SK-N-DZ (cell line): Measurements from ENCODE around the gene TMEM11. TPM values are rescaled to one million over a fixed set of nuclear protein-coding genes. Genes with fewer than 3 reads are reported as not detected.

Experiments used
- DNase-seq: peaks from one replicate; pipeline ENCODE4 v3.0.0-alpha.2; 2015; ENCODE audit warnings: low spot score
- polyA plus RNA-seq, 2 experiments: library from polyadenylated mRNA; depleted of rRNA; stranded (reverse); fragments of >200 nt; gene quantifications; 2 replicates each; pipeline ENCODE4 v1.2.3, GENCODE V29; 2014

TMEM11 gene, protein sequence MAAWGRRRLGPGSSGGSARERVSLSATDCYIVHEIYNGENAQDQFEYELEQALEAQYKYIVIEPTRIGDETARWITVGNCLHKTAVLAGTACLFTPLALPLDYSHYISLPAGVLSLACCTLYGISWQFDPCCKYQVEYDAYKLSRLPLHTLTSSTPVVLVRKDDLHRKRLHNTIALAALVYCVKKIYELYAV
- polyA plus RNA-seq (2014; cell fraction: cytosol; rRNA removed), result 23.7 and 26.7 TPM in 2 replicates
- polyA plus RNA-seq (2014; cell fraction: nucleus; rRNA removed), result 11.8 and 12.8 TPM in 2 replicates

DNA sequence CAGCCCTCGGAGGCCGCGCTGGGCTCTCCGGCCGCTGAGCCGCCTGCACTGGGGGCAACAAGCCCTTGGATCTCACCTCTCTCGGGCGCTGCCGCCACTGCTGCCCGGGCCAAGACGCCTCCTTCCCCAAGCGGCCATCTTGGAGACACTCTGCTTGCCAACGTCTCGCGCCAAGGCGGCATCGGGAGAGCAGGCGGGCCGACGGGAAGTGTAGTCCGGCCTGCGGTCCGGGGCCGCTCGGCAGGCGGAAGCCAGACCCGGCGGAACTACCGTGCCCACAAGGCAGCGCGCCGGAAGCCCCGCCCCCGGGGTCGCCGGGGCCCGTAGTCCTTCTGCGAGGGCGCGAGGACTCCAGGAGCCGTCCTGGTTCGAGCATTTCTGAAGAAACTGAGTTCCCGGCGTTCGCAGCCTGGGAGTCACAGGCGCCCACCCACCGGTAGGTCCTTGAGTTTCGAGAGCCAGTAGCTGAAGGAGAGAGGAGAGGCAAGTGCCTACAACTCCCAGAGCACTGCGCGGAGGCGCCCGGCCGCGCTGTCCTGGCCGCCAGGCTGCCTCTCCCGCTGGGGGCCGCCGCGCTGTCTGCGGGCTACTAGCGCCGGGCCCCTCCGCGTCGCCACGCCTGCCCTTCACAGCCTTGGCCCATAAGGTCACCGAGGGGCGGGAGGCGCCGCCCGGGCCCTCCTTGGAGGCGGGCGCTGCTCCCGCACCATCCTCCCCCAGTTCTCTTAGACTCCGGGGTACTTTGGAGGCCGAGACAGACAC, at the start of gene TMEM11:
TSS of gene TMEM11 (minus strand) at position 147 of the 762 bp plus-strand sequence. CDS start at position 138, 9 bp downstream.
- DNase-seq, result peak; percentile 94

DNA sequence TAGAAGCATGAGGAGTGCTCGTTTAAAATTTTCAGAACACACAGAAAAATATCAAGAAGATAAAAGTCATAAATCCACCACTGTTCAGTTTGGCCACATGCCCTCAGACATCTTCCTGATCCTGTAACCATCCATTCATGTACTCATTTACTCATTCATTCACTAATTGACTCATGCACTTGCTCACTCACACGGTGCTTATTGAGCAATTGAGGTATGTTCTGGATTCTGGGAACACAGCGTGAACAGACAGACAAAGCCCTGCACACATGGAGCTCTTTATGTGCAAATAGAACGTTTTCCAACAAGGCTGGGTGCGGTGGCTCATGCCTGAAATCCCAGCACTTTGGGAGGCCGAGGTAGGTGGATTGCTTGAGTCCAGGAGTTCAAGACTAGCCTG, 49.4 kb upstream of the TMEM11 start:
- DNase-seq, result no peak

GRCh38 chr17:21262259-21262993, 48.5 kb upstream of the TMEM11 start:
- DNase-seq, result no peak

GRCh38 chr17:21258593-21258992, 44.6 kb upstream of the TMEM11 start:
- DNase-seq, result no peak

DNA sequence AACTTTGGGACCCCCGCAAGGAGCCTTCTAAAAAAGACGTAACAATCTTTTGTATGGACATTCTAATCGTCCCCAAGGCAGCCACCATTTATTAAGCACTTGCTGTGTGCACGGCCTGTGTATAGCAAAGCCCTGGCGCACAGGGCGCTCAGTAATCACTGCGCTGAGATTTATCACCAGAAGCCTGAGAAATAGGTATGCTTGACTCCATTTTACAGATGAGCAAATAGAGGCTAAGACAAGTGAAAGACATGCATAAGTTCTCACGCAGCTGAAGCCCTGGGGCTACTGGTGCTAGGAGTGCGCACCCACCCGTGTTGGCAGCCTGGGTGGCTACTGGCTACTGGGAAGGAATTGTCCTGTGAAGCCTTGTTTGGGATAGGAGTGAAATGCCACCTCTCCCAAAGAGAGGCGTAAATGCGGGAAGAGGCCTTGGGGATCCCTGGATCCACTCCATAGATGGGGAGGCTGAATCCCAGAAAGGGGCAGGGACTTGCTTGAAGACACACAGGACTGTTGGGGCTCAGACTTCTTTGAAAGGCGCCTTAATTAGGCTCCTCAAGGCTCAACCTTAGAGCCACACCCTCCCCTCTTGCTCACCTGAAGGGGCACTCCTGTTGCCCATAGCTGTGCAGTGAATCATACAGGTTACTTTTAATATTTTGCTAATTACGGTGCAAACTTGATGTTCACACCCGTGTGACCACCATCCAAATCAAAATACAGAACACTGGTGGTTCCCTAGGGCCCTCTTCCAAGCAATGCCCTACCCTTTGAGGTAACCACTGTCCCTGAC, 39.9 kb upstream of the TMEM11 start:
- no peak for DNase-seq

DNA sequence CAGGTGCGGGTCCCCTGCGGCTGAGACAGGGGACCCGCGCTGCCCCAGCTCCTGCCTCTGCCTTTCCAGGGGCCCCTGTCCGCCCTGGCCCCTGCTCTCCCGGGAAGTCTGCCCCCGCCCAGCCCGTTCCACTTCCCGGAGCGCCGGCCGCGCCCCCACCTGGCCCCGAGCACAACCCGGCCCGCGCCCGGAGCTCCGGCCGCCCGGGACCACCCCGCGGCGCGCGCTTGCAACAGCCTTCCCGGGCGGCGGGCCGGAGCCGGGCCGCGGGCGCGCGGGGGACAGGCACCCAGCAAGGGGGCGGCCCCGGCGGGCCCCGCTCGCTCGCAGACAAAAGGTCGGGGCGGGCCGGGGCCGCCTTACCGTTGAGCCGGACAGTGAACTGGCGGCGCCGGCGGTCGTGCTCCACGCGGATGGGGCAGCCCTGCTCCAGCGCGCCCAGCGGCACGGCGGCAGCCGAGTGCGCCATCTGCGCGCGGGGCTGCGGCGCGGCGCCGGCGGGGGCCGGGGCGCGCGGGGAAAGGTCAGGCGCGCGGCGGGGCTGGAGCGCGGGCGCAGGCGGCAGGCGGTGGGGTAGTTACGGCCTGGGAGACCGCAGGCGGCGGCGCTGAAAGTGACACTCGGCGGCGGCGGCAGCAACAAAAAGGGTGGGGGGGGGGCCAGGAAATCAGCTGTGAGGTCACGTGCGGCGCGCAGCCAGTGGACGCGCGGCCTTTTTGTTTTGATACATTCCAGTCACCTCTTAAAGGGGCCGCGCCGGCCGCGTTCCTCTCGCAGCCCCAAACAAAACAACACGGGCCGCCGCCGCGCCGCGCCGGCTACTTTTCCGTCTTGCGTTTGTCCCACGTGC, 39.1 kb upstream of the TMEM11 start, which contains the start of gene NATD1:
TSS of gene NATD1 (minus strand) at position 615 of the 850 bp plus-strand sequence. CDS start at position 469, 146 bp downstream.
- DNase-seq, result peak; percentile 80

DNA sequence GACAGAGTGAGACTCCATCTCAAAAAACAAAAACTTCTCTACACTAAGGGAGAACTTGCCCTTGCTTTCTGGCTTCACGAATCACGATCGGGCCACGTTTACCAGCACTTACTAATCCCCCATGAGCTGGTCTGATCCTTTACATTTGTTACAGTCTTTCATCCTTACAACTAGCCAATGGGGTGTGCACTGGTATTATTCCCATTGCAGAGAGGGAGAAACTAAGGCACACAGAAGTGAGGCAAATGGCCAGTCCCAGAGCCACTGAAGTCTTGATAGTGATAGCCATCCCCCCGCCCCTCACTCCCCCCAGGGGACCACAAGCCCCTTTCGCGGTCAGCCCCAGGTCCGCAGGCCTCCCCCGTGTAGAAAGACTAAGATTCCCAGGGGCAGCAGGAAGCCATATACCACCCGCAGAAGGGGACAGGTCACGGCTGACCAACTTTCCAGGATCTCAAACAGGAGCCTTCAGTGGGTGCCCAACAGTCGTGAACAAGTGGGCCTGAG, 38.4 kb upstream of the TMEM11 start:
- DNase-seq, result no peak

- no peak for DNase-seq
Observed at GRCh38 chr17:21251337-21252010, 37.5 kb upstream of the TMEM11 start.

GRCh38 chr17:21250854-21251253, 36.9 kb upstream of the TMEM11 start:
- no peak for DNase-seq

DNA sequence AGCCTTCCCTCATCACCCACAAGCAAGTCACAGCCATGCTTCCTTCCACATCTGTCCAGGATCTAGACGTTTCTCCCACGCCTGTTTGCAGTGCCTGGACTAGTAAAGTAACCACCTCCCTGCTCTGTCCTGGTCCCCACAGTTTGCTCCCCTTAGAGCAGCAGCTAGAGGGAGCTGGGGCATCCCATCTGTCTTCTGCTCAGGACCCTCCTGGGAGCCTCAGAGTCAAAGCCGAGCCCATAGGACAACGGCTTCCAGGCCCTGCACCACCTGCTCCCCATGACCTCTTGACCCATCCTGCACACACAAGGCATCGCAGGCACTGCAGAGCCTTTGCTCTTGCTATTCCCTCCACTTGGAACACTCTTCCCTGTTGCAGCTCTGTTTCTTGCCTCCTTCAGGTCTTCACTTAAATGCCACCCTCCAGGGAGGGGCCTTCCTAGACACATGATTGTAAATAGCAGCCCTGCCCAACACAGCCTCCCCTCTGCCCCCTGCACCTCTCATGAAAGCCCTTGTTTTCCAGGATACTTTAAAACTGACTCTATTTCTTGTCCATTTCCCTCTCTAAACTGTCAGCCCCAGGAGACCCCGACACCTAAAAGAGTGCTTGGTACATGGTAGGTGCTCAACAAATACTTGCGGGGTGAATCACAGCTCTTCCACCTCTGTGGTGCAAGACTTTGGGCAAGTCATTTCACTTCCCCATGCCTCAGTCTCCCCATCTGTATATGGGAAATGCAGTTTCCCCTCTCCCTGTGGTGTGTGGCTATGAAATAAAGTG, 36.2 kb upstream of the TMEM11 start:
- DNase-seq, result peak; percentile 72

DNA sequence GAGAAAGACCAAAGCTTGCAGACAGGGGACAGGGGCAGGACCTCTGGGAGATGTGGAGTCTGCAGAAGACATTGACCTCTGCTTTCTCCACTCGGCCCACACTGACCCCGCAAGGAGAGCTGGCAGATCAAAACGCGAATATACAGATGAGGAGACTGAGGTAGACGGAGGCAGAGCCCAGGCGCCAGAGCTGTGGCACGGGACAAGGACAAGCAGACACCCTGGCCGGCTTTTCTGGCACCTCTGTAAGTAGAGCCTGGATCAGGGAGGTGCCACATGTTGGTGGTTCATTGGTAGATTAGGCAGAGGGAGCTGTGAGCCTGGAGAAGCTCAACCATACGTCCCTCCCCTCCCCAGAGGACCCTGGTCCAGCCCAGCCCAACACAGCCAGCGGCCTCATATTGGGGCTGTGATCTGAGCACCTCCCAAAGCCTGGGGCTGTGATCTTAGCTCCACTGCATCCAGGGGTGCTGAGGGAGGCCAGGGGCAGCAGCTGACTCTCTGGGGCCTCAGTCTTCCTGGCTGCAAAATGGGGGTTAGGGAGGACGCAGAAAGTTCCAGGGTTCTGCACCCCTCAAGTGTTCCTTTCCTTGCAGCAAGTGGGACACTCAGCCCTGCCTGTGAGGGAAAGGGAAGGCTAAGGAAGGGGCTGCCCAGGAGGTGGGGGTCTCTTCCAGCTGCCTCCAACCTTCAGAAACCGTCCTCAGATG, 35.3 kb upstream of the TMEM11 start:
- DNase-seq, result no peak

GRCh38 chr17:21248500-21248899, 34.5 kb upstream of the TMEM11 start:
- no peak for DNase-seq

GRCh38 chr17:21247552-21248258, 33.7 kb upstream of the TMEM11 start:
- DNase-seq, result no peak

GRCh38 chr17:21246698-21247097, 32.7 kb upstream of the TMEM11 start:
- DNase-seq, result no peak

DNA sequence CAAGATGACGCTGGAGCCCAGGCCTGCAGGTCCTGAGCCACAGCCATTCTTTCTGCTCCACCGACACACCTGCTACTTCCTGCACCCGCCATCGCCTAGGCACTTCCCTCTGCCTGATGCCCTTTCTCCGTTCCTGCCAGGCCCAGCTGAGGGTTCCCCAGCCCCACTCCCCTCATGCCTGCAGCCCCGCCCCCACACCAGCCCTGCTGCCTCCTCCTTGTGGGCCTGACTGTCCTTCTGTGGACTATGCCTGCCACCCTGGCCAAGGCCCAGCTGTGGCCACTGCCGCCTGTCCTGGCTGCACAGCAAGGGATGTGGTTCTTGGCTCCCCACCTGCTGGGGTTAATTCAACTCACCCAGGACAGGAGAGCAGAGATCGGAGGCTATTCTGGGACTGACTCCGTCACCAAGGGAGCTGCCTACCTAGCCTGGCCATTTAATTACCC, 31.7 kb upstream of the TMEM11 start:
- no peak for DNase-seq

DNA sequence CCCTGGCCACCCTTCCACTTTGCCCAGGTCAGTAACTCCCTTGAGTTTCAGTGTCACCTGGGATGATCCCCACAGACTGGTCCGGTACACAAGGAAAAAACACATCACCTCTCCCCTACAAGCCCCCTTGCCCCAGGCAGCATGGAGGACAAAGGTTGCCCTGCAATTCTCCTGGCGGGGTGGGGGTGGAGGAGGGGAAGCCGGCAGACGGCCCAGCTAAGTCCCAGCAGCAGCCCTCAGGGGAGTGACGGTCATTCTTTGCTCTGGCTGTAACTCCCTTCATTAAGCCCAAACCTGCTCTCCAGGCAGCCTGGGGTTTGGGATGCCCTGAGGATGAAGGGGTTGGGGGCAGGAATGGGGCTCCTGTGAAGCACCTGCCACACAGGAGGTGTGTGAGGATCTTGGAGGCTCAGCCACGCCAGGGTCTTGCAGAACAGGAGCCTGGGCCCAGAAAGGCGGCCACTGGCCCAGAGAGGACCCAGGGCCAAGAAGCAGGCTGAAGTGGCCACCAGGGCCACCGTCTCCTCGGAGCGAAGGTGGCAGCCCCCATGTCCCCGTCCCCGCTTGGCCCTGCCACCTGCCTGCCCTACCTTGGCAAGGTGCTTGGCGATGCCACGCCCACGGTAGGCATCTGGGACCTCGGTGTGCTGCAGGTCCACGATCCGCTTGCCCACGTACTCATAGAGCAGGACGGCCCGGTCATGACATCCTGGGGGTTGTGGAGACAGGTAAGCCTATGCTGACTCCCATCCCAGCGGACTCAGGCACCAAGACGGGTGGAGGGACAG, 29.7 kb upstream of the TMEM11 start:
- no peak for DNase-seq
